PC-3 (cell line): Measurements from ENCODE around the gene PSMB7. TPM values are rescaled to one million over a fixed set of nuclear protein-coding genes. Genes with fewer than 3 reads are reported as not detected.

Source experiments
- ATAC-seq: fragments of 200-7000 bp; cut with Tn5 transposase; 2 replicates; pipeline ENCODE4 v1.9.1; 2020; ENCODE audit warnings: mild to moderate bottlenecking, moderate library complexity
- BruUV-seq: library from RNA; stranded (reverse); fragments of 400-500 nt; replicated peaks from 2 replicates; lab custom pipeline; 2021; lab: Mats Ljungman, UMichigan
- CTCF ChIA-PET: fragments of 300-600 bp; sonication (Branson Sonifier 250); formaldehyde crosslinking; loops from one replicate; lab custom pipeline; 2022; ENCODE audit warnings: antibody characterized with exemption; lab: Charles Lee
- POLR2A ChIA-PET: fragments of 300-600 bp; sonication (Branson Sonifier 250); formaldehyde crosslinking; loops from one replicate; lab custom pipeline; 2022; ENCODE audit warnings: antibody characterized with exemption; ENCODE audit not compliant: unreplicated experiment; lab: Charles Lee
- DNase-seq: peaks from one replicate; pipeline ENCODE4 v3.0.0-alpha.2; 2015
- H2AFZ ChIP-seq: fragments of 300-600 bp; sonication (generic); 2 replicates; pipeline ENCODE4 v1.6.0; 2016; ENCODE audit warnings: antibody characterized with exemption, low read length
- H3F3A ChIP-seq: fragments of 300-600 bp; sonication (generic); one replicate; pipeline ENCODE4 v1.6.0; 2017; ENCODE audit warnings: antibody characterized with exemption, low read length, control low read depth, mild to moderate bottlenecking; ENCODE audit not compliant: unreplicated experiment
- H3K27ac ChIP-seq: fragments of 300-600 bp; sonication (generic); 2 replicates; pipeline ENCODE4 v1.5.1; 2016; ENCODE audit warnings: mild to moderate bottlenecking, low read length
- H3K27me3 ChIP-seq: fragments of 300-600 bp; sonication (generic); 2 replicates; pipeline ENCODE4 v1.6.1; 2016; ENCODE audit warnings: low read length, mixed read lengths
- H3K36me3 ChIP-seq: fragments of 300-600 bp; sonication (generic); 2 replicates; pipeline ENCODE4 v1.6.1; 2016; ENCODE audit warnings: low read depth, mixed run types, low read length, mixed read lengths
- H3K4me1 ChIP-seq: fragments of 300-600 bp; sonication (generic); 2 replicates; pipeline ENCODE4 v1.5.1; 2016; ENCODE audit warnings: low read length; ENCODE audit not compliant: insufficient read depth
- H3K4me2 ChIP-seq: fragments of 300-600 bp; sonication (generic); 2 replicates; pipeline ENCODE4 v1.6.0; 2016; ENCODE audit warnings: low read length
- H3K4me3 ChIP-seq: fragments of 300-600 bp; sonication (generic); 2 replicates; pipeline ENCODE4 v1.5.1; 2016; ENCODE audit warnings: mild to moderate bottlenecking, low read length, mixed read lengths
- H3K79me2 ChIP-seq: fragments of 300-600 bp; sonication (generic); 2 replicates; pipeline ENCODE4 v1.6.1; 2017; ENCODE audit warnings: low read length, mixed read lengths
- H3K9ac ChIP-seq: fragments of 300-600 bp; sonication (generic); 2 replicates; pipeline ENCODE4 v1.6.0; 2016; ENCODE audit warnings: mild to moderate bottlenecking, low read length
- H3K9me2 ChIP-seq: fragments of 300-600 bp; sonication (generic); replicated peaks from 2 replicates; pipeline ENCODE4 v1.6.1; 2016; ENCODE audit warnings: mixed run types, low read length, mixed read lengths
- H3K9me3 ChIP-seq: fragments of 300-600 bp; sonication (generic); 2 replicates; pipeline ENCODE4 v1.6.1; 2016; ENCODE audit warnings: low read length, mixed read lengths
- H4K20me1 ChIP-seq: fragments of 300-600 bp; sonication (generic); 2 replicates; pipeline ENCODE4 v1.6.1; 2016; ENCODE audit warnings: low read length, mixed read lengths
- EZH2 ChIP-seq: fragments of 300-600 bp; sonication (generic); IDR thresholded peaks from one replicate; pipeline ENCODE4 v1.6.1; 2017; ENCODE audit warnings: antibody characterized with exemption, mild to moderate bottlenecking, low read length; ENCODE audit not compliant: unreplicated experiment
- EZH2phosphoT487 ChIP-seq: fragments of 300-600 bp; sonication (generic); IDR thresholded peaks from 2 replicates; pipeline ENCODE4 v1.6.1; 2018; ENCODE audit warnings: mild to moderate bottlenecking, antibody characterized with exemption, low read length, borderline replicate concordance
- intact Hi-C: fragments of 100-400 bp; cut with micrococcal nuclease; formaldehyde crosslinking; loops from 2 replicates; pipeline ENCODE4 v1.9.0; 2023
- total RNA-seq: library from RNA; depleted of rRNA; stranded (reverse); fragments of >200 nt; gene quantifications from 2 replicates; pipeline ENCODE4 v1.2.3, GENCODE V29; 2014
- TF ChIP-seq, protein P1 (sequence below): fragments of 300-600 bp; sonication (generic); conservative IDR thresholded peaks from 2 replicates; pipeline ENCODE4 v1.5.1; 2017; ENCODE audit warnings: antibody characterized with exemption, low read depth, mild to moderate bottlenecking, low read length

The PSMB7 gene
- total RNA-seq, 1 experiment from 2014 or later, result 372 TPM

DNA sequence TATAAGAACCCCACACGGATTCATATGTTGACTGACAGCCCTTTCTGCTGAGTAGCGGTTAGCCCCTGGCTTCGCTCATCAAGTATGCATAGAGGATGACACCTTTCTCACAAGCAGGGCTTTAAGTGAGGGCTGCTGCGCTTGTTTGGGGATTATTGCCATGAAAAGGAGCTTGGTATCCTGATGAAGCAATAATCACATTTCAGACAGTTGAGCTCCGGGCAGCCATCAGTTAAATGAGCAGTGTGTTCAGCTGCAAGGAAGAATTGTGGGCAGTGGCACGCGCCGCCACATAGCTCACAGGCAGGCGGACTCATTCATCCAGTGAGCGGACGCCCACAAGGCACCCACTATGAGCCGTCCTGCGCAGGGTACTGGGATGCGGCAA is 79.9 kb downstream of the PSMB7 start:
- BruUV-seq, result no TSS peak
- Histone ChIP-seq H2AFZ (no peak overlapping the region), H3F3A (no peaks in the 10 kb centered on the region), H3K4me2 (no peak overlapping the region), H3K4me1 (no peaks in the 10 kb centered on the region), H3K27ac (no peak overlapping the region), H3K4me3 (no peak overlapping the region), H3K27me3 (no peaks in the 10 kb centered on the region), H3K79me2 (no peaks in the 10 kb centered on the region), H3K9ac (no peak overlapping the region), H3K9me2 (no peaks in the 10 kb centered on the region), H3K9me3 (no peaks in the 10 kb centered on the region), H3K36me3 (no peaks in the 10 kb centered on the region), H4K20me1 (no peaks in the 10 kb centered on the region)
- ChIA-PET POLR2A (no interaction called here), CTCF (no interaction called here)
- DNase-seq (no peak), ATAC-seq (no peak)
- TF ChIP-seq EZH2phosphoT487, result no peak
- TF ChIP-seq, protein P1, sequence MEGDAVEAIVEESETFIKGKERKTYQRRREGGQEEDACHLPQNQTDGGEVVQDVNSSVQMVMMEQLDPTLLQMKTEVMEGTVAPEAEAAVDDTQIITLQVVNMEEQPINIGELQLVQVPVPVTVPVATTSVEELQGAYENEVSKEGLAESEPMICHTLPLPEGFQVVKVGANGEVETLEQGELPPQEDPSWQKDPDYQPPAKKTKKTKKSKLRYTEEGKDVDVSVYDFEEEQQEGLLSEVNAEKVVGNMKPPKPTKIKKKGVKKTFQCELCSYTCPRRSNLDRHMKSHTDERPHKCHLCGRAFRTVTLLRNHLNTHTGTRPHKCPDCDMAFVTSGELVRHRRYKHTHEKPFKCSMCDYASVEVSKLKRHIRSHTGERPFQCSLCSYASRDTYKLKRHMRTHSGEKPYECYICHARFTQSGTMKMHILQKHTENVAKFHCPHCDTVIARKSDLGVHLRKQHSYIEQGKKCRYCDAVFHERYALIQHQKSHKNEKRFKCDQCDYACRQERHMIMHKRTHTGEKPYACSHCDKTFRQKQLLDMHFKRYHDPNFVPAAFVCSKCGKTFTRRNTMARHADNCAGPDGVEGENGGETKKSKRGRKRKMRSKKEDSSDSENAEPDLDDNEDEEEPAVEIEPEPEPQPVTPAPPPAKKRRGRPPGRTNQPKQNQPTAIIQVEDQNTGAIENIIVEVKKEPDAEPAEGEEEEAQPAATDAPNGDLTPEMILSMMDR, result no peak
- intact Hi-C loops, result no loop called here

DNA sequence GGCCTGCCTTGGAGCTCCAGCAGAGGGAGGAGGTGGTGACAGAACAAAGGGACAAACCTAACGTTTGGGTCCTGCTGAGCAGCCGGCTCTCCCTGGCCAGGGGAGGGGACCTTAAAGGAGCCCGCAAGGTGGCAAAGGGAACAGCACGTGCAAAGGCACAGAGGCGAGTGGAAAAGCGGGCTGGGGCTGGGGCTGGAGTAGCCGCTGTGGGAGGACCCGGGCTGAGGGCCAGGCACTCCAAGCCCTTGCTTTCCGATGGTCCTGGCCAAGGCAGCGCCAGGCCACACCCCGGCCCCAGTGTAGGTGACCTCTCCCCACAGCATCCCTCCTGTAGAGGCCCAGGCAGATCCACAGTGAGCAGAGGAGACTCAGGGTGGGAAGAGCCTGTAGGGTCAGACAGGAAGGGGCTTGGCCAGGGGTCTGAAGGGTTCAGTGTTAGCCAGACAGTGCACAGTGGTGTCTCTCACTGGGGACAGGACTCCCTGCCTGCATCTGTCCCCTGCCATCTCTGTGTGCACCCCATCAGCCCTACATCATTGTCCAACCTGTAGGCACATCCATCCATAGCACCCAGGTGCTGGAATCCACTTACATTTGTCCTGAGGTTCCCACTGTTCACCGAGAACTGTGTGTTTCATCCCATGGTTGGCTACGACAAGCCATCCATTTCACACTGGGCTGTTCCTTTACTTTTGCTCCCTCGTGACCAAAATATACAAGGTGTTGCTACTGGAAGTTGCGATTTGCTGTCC is 80.5 kb downstream of the PSMB7 start:
- H3F3A ChIP-seq, result no peaks in the 10 kb centered on the region
- ChIA-PET POLR2A (no interaction called here), CTCF (no interaction called here)
- H3K9me2 ChIP-seq, result no peaks in the 10 kb centered on the region
- no peak overlapping the region for H3K27ac ChIP-seq
- H3K9ac ChIP-seq, result no peak overlapping the region
- no peak overlapping the region for H3K4me3 ChIP-seq
- H3K27me3 ChIP-seq, result no peaks in the 10 kb centered on the region
- no peaks in the 10 kb centered on the region for H3K79me2 ChIP-seq
- DNase-seq, result no peak
- intact Hi-C loops, result no loop called here
- no peak overlapping the region for H3K4me2 ChIP-seq
- ATAC-seq, result no peak
- no peaks in the 10 kb centered on the region for H4K20me1 ChIP-seq
- no peaks in the 10 kb centered on the region for H3K9me3 ChIP-seq
- H3K4me1 ChIP-seq, result no peaks in the 10 kb centered on the region
- H3K36me3 ChIP-seq, result no peaks in the 10 kb centered on the region
- H2AFZ ChIP-seq, result no peak overlapping the region
- TF ChIP-seq EZH2, result no peak
- TF ChIP-seq EZH2phosphoT487, result no peak
- TF ChIP-seq, protein P1, result no peak
- no TSS peak for BruUV-seq

DNA sequence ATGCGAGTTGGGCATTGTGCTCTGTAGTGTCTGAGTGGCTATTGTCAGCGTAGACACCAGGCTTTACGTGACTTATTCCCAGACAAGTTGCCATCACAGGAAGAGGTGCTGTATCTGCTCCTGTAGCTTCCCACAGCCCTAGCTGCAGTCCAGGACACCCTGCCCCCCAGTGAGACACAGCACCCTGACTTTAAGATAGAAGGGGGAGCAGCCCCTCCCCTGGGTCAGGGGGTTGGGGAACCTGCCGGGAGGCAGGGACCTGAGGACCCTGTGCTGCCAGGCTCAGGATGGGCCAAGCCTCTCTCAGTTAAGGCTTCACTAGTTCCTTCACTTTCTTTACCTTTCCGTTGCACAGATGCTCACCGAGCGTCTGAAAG is 82.1 kb downstream of the PSMB7 start:
- ChIA-PET POLR2A (no interaction called here), CTCF (interaction anchor here (0.6 kb wide), 1 partner anchor 377 kb away, joined by 4 read pairs; no protein-coding TSS in a partner anchor)
- H3K9ac ChIP-seq, result no peak overlapping the region
- H2AFZ ChIP-seq, result no peak overlapping the region
- H3K9me2 ChIP-seq, result no peaks in the 10 kb centered on the region
- no peak overlapping the region for H3K4me2 ChIP-seq
- no peak overlapping the region for H3K27ac ChIP-seq
- no peaks in the 10 kb centered on the region for H3K9me3 ChIP-seq
- H4K20me1 ChIP-seq, result no peaks in the 10 kb centered on the region
- H3K4me3 ChIP-seq, result no peak overlapping the region
- H3K27me3 ChIP-seq, result no peaks in the 10 kb centered on the region
- BruUV-seq, result no TSS peak
- intact Hi-C loops, result no loop called here
- H3K4me1 ChIP-seq, result no peaks in the 10 kb centered on the region
- H3K79me2 ChIP-seq, result no peaks in the 10 kb centered on the region
- no peaks in the 10 kb centered on the region for H3K36me3 ChIP-seq
- ATAC-seq (no peak), DNase-seq (no peak)
- TF ChIP-seq, protein P1, result no peak
- TF ChIP-seq EZH2 (no peak), EZH2phosphoT487 (no peak)
- no peaks in the 10 kb centered on the region for H3F3A ChIP-seq
